Neural progenitor cell (in vitro differentiated cells): ENCODE results near the gene FOSB. TPM values are rescaled to one million over a fixed set of nuclear protein-coding genes. Genes with fewer than 3 reads are reported as not detected.

Experiments used
- DNase-seq: peaks from one replicate; pipeline ENCODE4 v3.0.0-alpha.2; 2016; ENCODE audit warnings: low spot score
- H2AFZ ChIP-seq: fragments of 200-600 bp; sonication (generic); replicated peaks from 2 replicates; pipeline ENCODE4 v1.6.1; 2016; ENCODE audit warnings: antibody characterized with exemption
- H3F3A ChIP-seq: fragments of 200-600 bp; sonication (generic); 2 replicates; pipeline ENCODE4 v1.6.1; 2016; ENCODE audit warnings: antibody characterized with exemption, low read depth
- H3K27ac ChIP-seq: fragments of 200-600 bp; sonication (generic); 2 replicates; pipeline ENCODE4 v1.5.1; 2016; ENCODE audit warnings: mild to moderate bottlenecking
- H3K27me3 ChIP-seq: fragments of 200-600 bp; sonication (generic); 2 replicates; pipeline ENCODE4 v1.6.1; 2016; ENCODE audit warnings: mild to moderate bottlenecking, moderate library complexity
- H3K36me3 ChIP-seq: fragments of 200-600 bp; sonication (generic); 2 replicates; pipeline ENCODE4 v1.5.1; 2016
- H3K4me1 ChIP-seq: fragments of 200-600 bp; sonication (generic); 2 replicates; pipeline ENCODE4 v1.6.1; 2016; ENCODE audit warnings: mixed run types
- H3K4me2 ChIP-seq: fragments of 200-600 bp; sonication (generic); 2 replicates; pipeline ENCODE4 v1.6.1; 2016
- H3K4me3 ChIP-seq: fragments of 200-600 bp; sonication (generic); 2 replicates; pipeline ENCODE4 v1.5.1; 2016
- H3K79me2 ChIP-seq: fragments of 200-600 bp; sonication (generic); 2 replicates; pipeline ENCODE4 v1.6.1; 2016; ENCODE audit warnings: low read depth
- H3K9ac ChIP-seq: fragments of 200-600 bp; sonication (generic); 2 replicates; pipeline ENCODE4 v1.6.1; 2016
- H3K9me3 ChIP-seq: fragments of 200-600 bp; sonication (generic); 2 replicates; pipeline ENCODE4 v1.5.1; 2016; ENCODE audit warnings: low read depth
- H4K20me1 ChIP-seq: fragments of 200-600 bp; sonication (generic); 2 replicates; pipeline ENCODE4 v1.6.1; 2016; ENCODE audit warnings: low read depth
- H3K27ac Mint-ChIP-seq: 3 replicates; pipeline ENCODE4 v1.8.0; 2021; ENCODE audit warnings: mixed read lengths
- H3K27me3 Mint-ChIP-seq: 2 replicates; pipeline ENCODE4 v1.8.0; 2022; ENCODE audit warnings: low read depth, mild to moderate bottlenecking, inconsistent platforms, moderate library complexity, mixed read lengths; ENCODE audit not compliant: insufficient read depth
- H3K36me3 Mint-ChIP-seq: 3 replicates; pipeline ENCODE4 v1.8.0; 2021; ENCODE audit warnings: mixed read lengths
- H3K4me1 Mint-ChIP-seq: 3 replicates; pipeline ENCODE4 v1.8.0; 2021; ENCODE audit warnings: mixed read lengths
- H3K4me3 Mint-ChIP-seq: 3 replicates; pipeline ENCODE4 v1.8.0; 2021; ENCODE audit warnings: mild to moderate bottlenecking, moderate library complexity, mixed read lengths
- H3K9me3 Mint-ChIP-seq: 3 replicates; pipeline ENCODE4 v1.8.0; 2020; ENCODE audit warnings: mixed read lengths
- EZH2 ChIP-seq: fragments of 200-600 bp; sonication (generic); IDR thresholded peaks from 2 replicates; pipeline ENCODE4 v1.6.1; 2017; ENCODE audit warnings: antibody characterized with exemption, mild to moderate bottlenecking, moderate library complexity
- EZH2phosphoT487 ChIP-seq: fragments of 200-600 bp; sonication (generic); IDR thresholded peaks from 2 replicates; pipeline ENCODE4 v1.6.1; 2017; ENCODE audit warnings: antibody characterized with exemption
- total RNA-seq: library from RNA; depleted of rRNA; stranded (reverse); fragments of >200 nt; gene quantifications from 2 replicates; pipeline ENCODE4 v1.2.3, GENCODE V29; 2015; ENCODE audit warnings: low replicate concordance
- TF ChIP-seq, protein P1 (sequence below): fragments of 200-600 bp; sonication (generic); IDR thresholded peaks from 2 replicates; pipeline ENCODE4 v1.5.1; 2017; ENCODE audit warnings: antibody characterized with exemption, mild to moderate bottlenecking

Gene FOSB
- total RNA-seq, 1 donor from 2014 or later: 2.3 TPM

DNA sequence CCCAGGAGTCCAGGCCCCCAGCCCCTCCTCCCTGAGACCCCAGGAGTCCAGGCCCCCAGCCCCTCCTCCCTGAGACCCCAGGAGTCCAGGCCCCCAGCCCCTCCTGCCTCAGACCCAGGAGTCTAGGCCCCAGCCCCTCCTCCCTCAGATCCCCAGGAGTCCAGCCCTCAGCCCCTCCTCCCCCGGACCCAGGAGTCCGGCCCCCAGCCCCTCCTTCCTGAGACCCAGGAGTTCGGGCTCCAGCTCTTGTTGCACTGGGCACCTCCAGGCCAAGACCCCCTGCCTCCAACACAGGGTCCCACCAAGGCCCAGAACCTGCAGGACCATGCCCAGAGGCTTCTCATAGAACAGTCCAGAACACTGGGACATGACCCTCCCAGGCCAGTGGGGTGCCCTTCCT lies 47.9 kb upstream of the FOSB start:
- no peak overlapping the region for H3K4me2 ChIP-seq
- peaks cover 25% of the 10 kb centered on the region for H3K4me1 Mint-ChIP-seq
- peaks cover 15% of the 10 kb centered on the region for H3K79me2 ChIP-seq
- peaks cover 8% of the 10 kb centered on the region for H3K27me3 Mint-ChIP-seq
- H3K4me1 ChIP-seq: peaks cover 5% of the 10 kb centered on the region
- no peak overlapping the region for H3K27ac ChIP-seq
- TF ChIP-seq, protein P1, sequence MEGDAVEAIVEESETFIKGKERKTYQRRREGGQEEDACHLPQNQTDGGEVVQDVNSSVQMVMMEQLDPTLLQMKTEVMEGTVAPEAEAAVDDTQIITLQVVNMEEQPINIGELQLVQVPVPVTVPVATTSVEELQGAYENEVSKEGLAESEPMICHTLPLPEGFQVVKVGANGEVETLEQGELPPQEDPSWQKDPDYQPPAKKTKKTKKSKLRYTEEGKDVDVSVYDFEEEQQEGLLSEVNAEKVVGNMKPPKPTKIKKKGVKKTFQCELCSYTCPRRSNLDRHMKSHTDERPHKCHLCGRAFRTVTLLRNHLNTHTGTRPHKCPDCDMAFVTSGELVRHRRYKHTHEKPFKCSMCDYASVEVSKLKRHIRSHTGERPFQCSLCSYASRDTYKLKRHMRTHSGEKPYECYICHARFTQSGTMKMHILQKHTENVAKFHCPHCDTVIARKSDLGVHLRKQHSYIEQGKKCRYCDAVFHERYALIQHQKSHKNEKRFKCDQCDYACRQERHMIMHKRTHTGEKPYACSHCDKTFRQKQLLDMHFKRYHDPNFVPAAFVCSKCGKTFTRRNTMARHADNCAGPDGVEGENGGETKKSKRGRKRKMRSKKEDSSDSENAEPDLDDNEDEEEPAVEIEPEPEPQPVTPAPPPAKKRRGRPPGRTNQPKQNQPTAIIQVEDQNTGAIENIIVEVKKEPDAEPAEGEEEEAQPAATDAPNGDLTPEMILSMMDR: no peak
- TF ChIP-seq EZH2: no peak
- no peak for TF ChIP-seq EZH2phosphoT487
- H3F3A ChIP-seq: peaks cover 18% of the 10 kb centered on the region
- no peak overlapping the region for H3K4me3 Mint-ChIP-seq
- H3K36me3 Mint-ChIP-seq: peaks cover 17% of the 10 kb centered on the region
- DNase-seq: no peak
- H3K4me3 ChIP-seq: no peak overlapping the region
- H3K27ac Mint-ChIP-seq: no peak overlapping the region
- H3K27me3 ChIP-seq: no peaks in the 10 kb centered on the region
- H2AFZ ChIP-seq: no peak overlapping the region
- H3K36me3 ChIP-seq: no peaks in the 10 kb centered on the region
- no peak overlapping the region for H3K9ac ChIP-seq
- no peaks in the 10 kb centered on the region for H3K9me3 ChIP-seq
- H3K9me3 Mint-ChIP-seq: no peaks in the 10 kb centered on the region
- peaks cover 13% of the 10 kb centered on the region for H4K20me1 ChIP-seq

DNA sequence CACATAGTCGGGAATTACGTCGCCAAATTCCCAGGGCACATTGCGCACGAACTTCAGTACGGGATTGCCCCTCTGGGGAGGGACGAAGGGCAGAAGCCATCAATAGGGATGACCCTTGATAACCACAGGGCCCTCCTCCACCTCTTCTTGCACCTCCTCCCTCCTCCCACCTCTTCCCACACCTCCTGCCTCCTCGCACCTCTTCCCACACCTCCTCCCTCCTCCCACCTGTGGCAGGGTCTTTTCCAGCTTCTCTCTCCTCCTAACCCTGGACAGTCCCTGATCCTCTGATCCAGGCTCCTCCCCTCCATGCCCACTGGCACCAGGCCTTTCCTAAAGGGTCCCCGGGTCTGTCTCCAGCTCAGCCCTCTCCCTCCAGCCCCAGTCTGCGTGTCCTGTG lies 47.4 kb upstream of the FOSB start:
- Mint-ChIP-seq H3K4me1 (peaks cover 25% of the 10 kb centered on the region), H3K27ac (peak overlapping the region; percentile 76), H3K27me3 (peaks cover 8% of the 10 kb centered on the region), H3K4me3 (peak overlapping the region; percentile 64), H3K36me3 (peaks cover 17% of the 10 kb centered on the region), H3K9me3 (no peaks in the 10 kb centered on the region)
- TF ChIP-seq, protein P1: no peak
- TF ChIP-seq EZH2phosphoT487 (no peak), EZH2 (no peak)
- no peaks in the 10 kb centered on the region for H3K9me3 ChIP-seq
- H3K4me3 ChIP-seq: no peak overlapping the region
- H3K36me3 ChIP-seq: no peaks in the 10 kb centered on the region
- DNase-seq: no peak
- H3K9ac ChIP-seq: no peak overlapping the region
- no peak overlapping the region for H2AFZ ChIP-seq
- H3K27me3 ChIP-seq: no peaks in the 10 kb centered on the region
- no peak overlapping the region for H3K4me2 ChIP-seq
- H3K79me2 ChIP-seq: peaks cover 15% of the 10 kb centered on the region
- no peak overlapping the region for H3K27ac ChIP-seq
- H3F3A ChIP-seq: peaks cover 21% of the 10 kb centered on the region
- peaks cover 13% of the 10 kb centered on the region for H4K20me1 ChIP-seq
- H3K4me1 ChIP-seq: peaks cover 5% of the 10 kb centered on the region

DNA sequence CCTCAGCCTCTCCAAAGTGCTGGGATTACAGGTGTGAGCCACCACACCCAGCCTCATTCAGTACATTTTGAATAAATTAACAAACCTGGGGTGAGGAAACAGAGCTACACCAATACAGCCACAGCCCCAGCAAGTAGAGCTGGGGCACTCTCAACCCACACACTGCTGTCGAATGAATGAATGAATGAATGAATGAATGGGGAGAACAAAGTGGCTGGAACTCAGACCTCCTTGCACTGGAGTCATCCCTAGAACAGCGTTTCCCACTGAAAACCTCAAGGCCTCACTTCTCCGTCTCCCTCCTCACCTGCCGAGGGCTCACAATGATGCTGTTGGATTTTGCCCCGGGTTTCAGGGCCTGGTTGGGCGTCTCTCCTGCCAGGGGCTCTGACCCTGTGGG lies 46.9 kb upstream of the FOSB start:
- Histone ChIP-seq H3K4me3 (no peak overlapping the region), H3K79me2 (peaks cover 15% of the 10 kb centered on the region), H3K4me1 (peaks cover 5% of the 10 kb centered on the region), H3K4me2 (no peak overlapping the region), H3K27ac (no peak overlapping the region), H3K9me3 (no peaks in the 10 kb centered on the region), H3K27me3 (no peaks in the 10 kb centered on the region), H3K9ac (no peak overlapping the region), H2AFZ (no peak overlapping the region), H4K20me1 (peaks cover 13% of the 10 kb centered on the region), H3K36me3 (no peaks in the 10 kb centered on the region), H3F3A (peaks cover 24% of the 10 kb centered on the region)
- TF ChIP-seq EZH2 (no peak), EZH2phosphoT487 (no peak)
- TF ChIP-seq, protein P1: no peak
- Mint-ChIP-seq H3K4me3 (peak overlapping the region; percentile 64), H3K27me3 (peaks cover 8% of the 10 kb centered on the region), H3K36me3 (peaks cover 17% of the 10 kb centered on the region), H3K4me1 (peaks cover 29% of the 10 kb centered on the region), H3K9me3 (no peaks in the 10 kb centered on the region), H3K27ac (peak overlapping the region; percentile 76)
- no peak for DNase-seq
